Panc1 (cell line): Measurements from ENCODE around the gene NTRK3. TPM values are rescaled to one million over a fixed set of nuclear protein-coding genes. Genes with fewer than 3 reads are reported as not detected.

ENCODE experiments used
- ATAC-seq: fragments of 200-7000 bp; cut with Tn5 transposase; 2 replicates; pipeline ENCODE4 v1.9.1; 2020; ENCODE audit warnings: mild to moderate bottlenecking, moderate library complexity
- BruUV-seq: library from RNA; stranded (reverse); fragments of 400-500 nt; replicated peaks from 2 replicates; lab custom pipeline; 2021; lab: Mats Ljungman, UMichigan
- CTCF ChIA-PET: fragments of 300-600 bp; sonication (Branson Sonifier 250); formaldehyde crosslinking; loops from one replicate; lab custom pipeline; 2022; ENCODE audit warnings: antibody characterized with exemption; lab: Charles Lee
- POLR2A ChIA-PET: fragments of 300-600 bp; sonication (Branson Sonifier 250); formaldehyde crosslinking; loops from one replicate; lab custom pipeline; 2022; ENCODE audit warnings: antibody characterized with exemption; lab: Charles Lee
- DNase-seq: peaks from one replicate; pipeline ENCODE4 v3.0.0-alpha.2; 2010; ENCODE audit warnings: low read depth, low spot score
- H3K27ac ChIP-seq: 2 replicates; pipeline ENCODE4 v1.5.1; 2011; ENCODE audit warnings: mild to moderate bottlenecking, low read length, inconsistent platforms
- H3K27me3 ChIP-seq: fragments of 200-500 bp; sonication (Bioruptor generic); 2 replicates; pipeline ENCODE4 v1.6.0; 2014; ENCODE audit warnings: low read length, inconsistent platforms; ENCODE audit not compliant: control insufficient read depth, insufficient read depth
- H3K36me3 ChIP-seq: fragments of 200-500 bp; sonication (Bioruptor generic); 2 replicates; pipeline ENCODE4 v1.5.1; 2014; ENCODE audit warnings: inconsistent platforms, mild to moderate bottlenecking, low read length, moderate library complexity; ENCODE audit not compliant: control insufficient read depth, insufficient read depth
- H3K4me1 ChIP-seq: 2 replicates; pipeline ENCODE4 v1.5.1; 2011; ENCODE audit warnings: inconsistent platforms, mild to moderate bottlenecking, low read length, moderate library complexity; ENCODE audit not compliant: control insufficient read depth, insufficient read depth
- H3K4me3 ChIP-seq, 2 experiments: 2 replicates each; pipeline ENCODE4 v1.5.1; 2011 to 2012; ENCODE audit warnings: low read depth in 2 of 2, low read length in 2 of 2, mild to moderate bottlenecking in 2 of 2, inconsistent platforms in 1 of 2, moderate library complexity in 1 of 2
- H3K9me3 ChIP-seq: fragments of 200-500 bp; sonication (Bioruptor generic); 2 replicates; pipeline ENCODE4 v1.5.1; 2014; ENCODE audit warnings: low read depth, mild to moderate bottlenecking, inconsistent platforms, low read length, moderate library complexity; ENCODE audit not compliant: control insufficient read depth, insufficient read depth
- CTCF ChIP-seq: fragments of 450-650 bp; IDR thresholded peaks from 2 replicates; pipeline ENCODE4 v1.5.1; 2017; ENCODE audit warnings: mild to moderate bottlenecking
- POLR2AphosphoS5 ChIP-seq: IDR thresholded peaks from 2 replicates; pipeline ENCODE4 v1.6.1; 2012; ENCODE audit warnings: mild to moderate bottlenecking, low read depth, low read length, moderate library complexity
- REST ChIP-seq, 2 experiments: IDR thresholded peaks; 2 replicates each; pipeline ENCODE4 v1.6.1; 2011 to 2012; ENCODE audit warnings: low read depth in 2 of 2, control low read depth in 1 of 2, low read length in 1 of 2, mild to moderate bottlenecking in 1 of 2, moderate library complexity in 1 of 2; ENCODE audit not compliant: insufficient read depth in 1 of 2
- SIN3A ChIP-seq: IDR thresholded peaks from 2 replicates; pipeline ENCODE4 v1.6.1; 2012; ENCODE audit warnings: low read depth, mild to moderate bottlenecking, low read length, moderate library complexity, borderline replicate concordance; ENCODE audit not compliant: insufficient read depth
- TCF7L2 ChIP-seq: IDR thresholded peaks from 2 replicates; pipeline ENCODE4 v1.6.1; 2011; ENCODE audit warnings: mild to moderate bottlenecking, low read depth, low read length, inconsistent platforms
- in situ Hi-C: cut with HindIII; loops from 2 replicates; pipeline ENCODE4 v1.10.0; 2016; ENCODE audit warnings: low sequenced_read_pairs, low pct_unique_long_range_greater_than_20kb
- intact Hi-C: fragments of 100-400 bp; cut with micrococcal nuclease; formaldehyde crosslinking; loops from one replicate; pipeline ENCODE4 v1.10.0; 2022; ENCODE audit not compliant: unreplicated experiment
- total RNA-seq: library from RNA; stranded (reverse); gene quantifications from one replicate; pipeline ENCODE4 v1.2.1, GENCODE V29; 2021; ENCODE audit not compliant: unreplicated experiment

The NTRK3 gene
- total RNA-seq, 1 experiment from 2014 or later, result not detected

GRCh38 chr15:88069561-88069960 is 187.0 kb downstream of the NTRK3 start:
- Histone ChIP-seq H3K27ac (no peak overlapping the region), H3K4me3 (no peak overlapping the region), H3K9me3 (no peaks in the 10 kb centered on the region), H3K27me3 (no peaks in the 10 kb centered on the region; the same call in 1 of the 2 replicates), H3K4me1 (no peaks in the 10 kb centered on the region), H3K36me3 (no peaks in the 10 kb centered on the region)
- BruUV-seq, result no TSS peak
- CTCF ChIA-PET, result no interaction called here
- POLR2A ChIA-PET, result no interaction called here
- in situ Hi-C loops, result no loop called here
- no peak for DNase-seq
- TF ChIP-seq SIN3A (no peak), CTCF (no peak), TCF7L2 (no peak), POLR2AphosphoS5 (no peak), REST (IDR thresholded peaks at IDR 0.05; ENCODE audit: insufficient read depth in 1 of 2, low read depth in 2 of 2, low read length in 1 of 2) (no peak)
- intact Hi-C loops, result no loop called here
- no peak for ATAC-seq

GRCh38 chr15:88067331-88067685 is 189.2 kb downstream of the NTRK3 start:
- intact Hi-C loops, result no loop called here

More at GRCh38 chr15:88067331-88067685, 189.2 kb downstream of the NTRK3 start:
- Histone ChIP-seq H3K4me3 (no peak overlapping the region), H3K27ac (no peak overlapping the region), H3K4me1 (no peaks in the 10 kb centered on the region), H3K36me3 (no peaks in the 10 kb centered on the region), H3K27me3 (no peaks in the 10 kb centered on the region; the same call in 1 of the 2 replicates), H3K9me3 (no peaks in the 10 kb centered on the region)
- DNase-seq (no peak), ATAC-seq (no peak)
- ChIA-PET POLR2A (no interaction called here), CTCF (no interaction called here)
- in situ Hi-C loops, result no loop called here
- no TSS peak for BruUV-seq
- TF ChIP-seq POLR2AphosphoS5 (no peak), REST (IDR thresholded peaks at IDR 0.05; ENCODE audit: insufficient read depth in 1 of 2, low read depth in 2 of 2, low read length in 1 of 2) (no peak), TCF7L2 (no peak), SIN3A (no peak), CTCF (no peak)
